ENCODE results near the gene ADI1. TPM values are rescaled to one million over a fixed set of nuclear protein-coding genes. Genes with fewer than 3 reads are reported as not detected.

Gene ADI1
- total RNA-seq, 3 donors from 2014 or later: 47.2 to 81.3 (median 78.2) TPM

GRCh38 chr2:3513026-3513810 lies 6.1 kb downstream of the ADI1 start:
- no peak for DNase-seq (ENCODE audit: low spot score in 2 of 2)
- Histone ChIP-seq H3K4me1 (peaks cover 0 to 8% of the 10 kb centered on the region in 2 donors), H3K27me3 (no peaks in the 10 kb centered on the region), H3K27ac (no peak overlapping the region), H3K9me3 (no peaks in the 10 kb centered on the region), H3K4me3 (no peak overlapping the region), H3K36me3 (no peaks in the 10 kb centered on the region)
- intact Hi-C loops (cut with DNase I; ENCODE audit: low total_unique reads): no loop called here
- TF ChIP-seq POLR2A (IDR thresholded peaks at IDR 0.05): no peak
- no peak for TF ChIP-seq CTCF (IDR thresholded peaks at IDR 0.05)
- TF ChIP-seq POLR2AphosphoS5 (IDR thresholded peaks at IDR 0.05): no peak

GRCh38 chr2:3512086-3512485 lies 7.2 kb downstream of the ADI1 start:
- no peak overlapping the region for H3K27ac ChIP-seq
- H3K9me3 ChIP-seq: no peaks in the 10 kb centered on the region
- H3K27me3 ChIP-seq: no peaks in the 10 kb centered on the region
- no peaks in the 10 kb centered on the region for H3K36me3 ChIP-seq
- DNase-seq (ENCODE audit: low spot score in 2 of 2): no peak
- intact Hi-C loops (cut with DNase I; ENCODE audit: low total_unique reads): no loop called here
- H3K4me1 ChIP-seq: no peaks in the 10 kb centered on the region
- no peak for TF ChIP-seq CTCF (IDR thresholded peaks at IDR 0.05)
- TF ChIP-seq POLR2AphosphoS5 (IDR thresholded peaks at IDR 0.05): no peak
- TF ChIP-seq POLR2A (IDR thresholded peaks at IDR 0.05): no peak
- H3K4me3 ChIP-seq: no peak overlapping the region

GRCh38 chr2:3505771-3506170 lies 13.6 kb downstream of the ADI1 start:
- H3K27me3 ChIP-seq: no peaks in the 10 kb centered on the region
- H3K4me1 ChIP-seq: no peaks in the 10 kb centered on the region
- no peaks in the 10 kb centered on the region for H3K9me3 ChIP-seq
- TF ChIP-seq POLR2AphosphoS5 (IDR thresholded peaks at IDR 0.05) (no peak), POLR2A (IDR thresholded peaks at IDR 0.05) (no peak), CTCF (IDR thresholded peaks at IDR 0.05) (no peak)
- H3K27ac ChIP-seq: no peak overlapping the region
- no peak for DNase-seq (ENCODE audit: low spot score in 2 of 2)
- intact Hi-C loops (cut with DNase I; ENCODE audit: low total_unique reads): no loop called here
- H3K4me3 ChIP-seq: no peak overlapping the region
- no peaks in the 10 kb centered on the region for H3K36me3 ChIP-seq

GRCh38 chr2:3504741-3505140 lies 14.6 kb downstream of the ADI1 start:
- H3K36me3 ChIP-seq: no peaks in the 10 kb centered on the region
- no peak overlapping the region for H3K27ac ChIP-seq
- H3K27me3 ChIP-seq: no peaks in the 10 kb centered on the region
- intact Hi-C loops (cut with DNase I; ENCODE audit: low total_unique reads): no loop called here
- no peak overlapping the region for H3K4me3 ChIP-seq
- H3K4me1 ChIP-seq: no peaks in the 10 kb centered on the region
- no peaks in the 10 kb centered on the region for H3K9me3 ChIP-seq
- no peak for DNase-seq (ENCODE audit: low spot score in 2 of 2)
- no peak for TF ChIP-seq POLR2A (IDR thresholded peaks at IDR 0.05)
- TF ChIP-seq POLR2AphosphoS5 (IDR thresholded peaks at IDR 0.05): no peak
- no peak for TF ChIP-seq CTCF (IDR thresholded peaks at IDR 0.05)

GRCh38 chr2:3503483-3503882 lies 15.8 kb downstream of the ADI1 start:
- no peak overlapping the region for H3K27ac ChIP-seq
- intact Hi-C loops (cut with DNase I; ENCODE audit: low total_unique reads): no loop called here
- no peaks in the 10 kb centered on the region for H3K36me3 ChIP-seq
- TF ChIP-seq POLR2AphosphoS5 (IDR thresholded peaks at IDR 0.05): no peak
- no peak for TF ChIP-seq CTCF (IDR thresholded peaks at IDR 0.05)
- no peak for TF ChIP-seq POLR2A (IDR thresholded peaks at IDR 0.05)
- no peaks in the 10 kb centered on the region for H3K4me1 ChIP-seq
- H3K4me3 ChIP-seq: no peak overlapping the region
- H3K9me3 ChIP-seq: no peaks in the 10 kb centered on the region
- no peak for DNase-seq (ENCODE audit: low spot score in 2 of 2)
- no peaks in the 10 kb centered on the region for H3K27me3 ChIP-seq

Data from breast epithelium (tissue), 4 donors.